ENCODE data around the gene GNAZ.

- TF ChIP-seq CTCF (IDR thresholded peaks at IDR 0.05; ENCODE audit: insufficient read depth, low read depth, low read length) = no peak
- no peak for TF ChIP-seq EZH2 (IDR thresholded peaks at IDR 0.05; ENCODE audit: insufficient read depth, low read length)
Measured at GRCh38 chr22:23094260-23094659, 23.9 kb downstream of the GNAZ start.

Measured in astrocyte (in vitro differentiated cells and primary cell).